Measurements from ENCODE around the gene CLTB.
"Not testable (repeated sequence)": the region's sequence is repeated elsewhere in the genome, so short reads cannot be mapped to it uniquely, and the experiment has no call there.

Gene CLTB, protein sequence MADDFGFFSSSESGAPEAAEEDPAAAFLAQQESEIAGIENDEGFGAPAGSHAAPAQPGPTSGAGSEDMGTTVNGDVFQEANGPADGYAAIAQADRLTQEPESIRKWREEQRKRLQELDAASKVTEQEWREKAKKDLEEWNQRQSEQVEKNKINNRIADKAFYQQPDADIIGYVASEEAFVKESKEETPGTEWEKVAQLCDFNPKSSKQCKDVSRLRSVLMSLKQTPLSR

DNA sequence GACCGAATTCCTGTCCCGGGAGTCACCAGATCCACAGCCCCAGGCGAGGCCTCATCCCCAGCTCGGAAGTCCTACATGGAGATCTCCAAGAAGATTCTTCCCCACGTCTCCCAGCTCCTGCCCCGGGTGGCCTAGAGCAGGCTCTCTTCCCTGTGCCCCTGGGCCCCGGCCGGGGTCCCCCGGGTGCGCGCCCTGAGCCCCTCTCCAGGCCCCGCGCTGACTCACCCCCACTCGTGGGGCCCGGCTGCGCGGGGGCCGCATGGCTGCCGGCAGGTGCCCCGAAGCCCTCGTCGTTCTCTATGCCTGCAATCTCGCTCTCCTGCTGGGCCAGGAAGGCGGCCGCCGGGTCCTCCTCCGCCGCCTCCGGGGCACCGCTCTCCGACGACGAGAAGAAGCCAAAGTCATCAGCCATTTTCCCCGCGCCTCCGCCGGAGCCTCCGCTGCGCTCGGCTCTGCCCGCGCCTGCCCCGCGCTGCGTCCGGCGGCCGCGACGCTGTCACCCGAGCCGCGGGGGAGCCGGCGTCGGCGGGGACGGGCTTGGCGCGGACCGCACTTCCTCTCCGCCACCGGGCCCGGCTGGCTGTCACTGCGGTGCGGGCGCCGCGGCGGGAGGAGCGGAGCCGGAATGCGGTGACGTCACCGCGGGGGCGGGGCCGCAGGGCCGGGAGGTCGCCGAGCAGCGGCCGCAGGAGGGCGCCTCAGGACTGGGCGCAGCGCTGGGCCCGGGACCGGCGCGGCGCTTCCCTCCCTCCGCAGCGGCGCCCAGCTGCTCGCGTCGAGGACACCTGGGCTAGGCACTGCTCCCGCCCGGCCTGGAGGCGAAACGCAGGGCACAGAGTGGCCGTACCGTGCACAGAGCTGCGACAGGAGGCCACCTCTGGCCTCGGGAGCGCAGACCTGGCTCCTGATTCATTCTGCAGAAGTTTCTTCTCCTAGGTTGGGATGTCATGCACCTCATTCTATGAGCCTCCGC lies at the start of gene CLTB:
CLTB (minus strand) TSS at position 588 of the 973 bp plus-strand sequence; CDS start at position 412, 176 bp downstream.
- DNase-seq: peak; percentile 90

DNA sequence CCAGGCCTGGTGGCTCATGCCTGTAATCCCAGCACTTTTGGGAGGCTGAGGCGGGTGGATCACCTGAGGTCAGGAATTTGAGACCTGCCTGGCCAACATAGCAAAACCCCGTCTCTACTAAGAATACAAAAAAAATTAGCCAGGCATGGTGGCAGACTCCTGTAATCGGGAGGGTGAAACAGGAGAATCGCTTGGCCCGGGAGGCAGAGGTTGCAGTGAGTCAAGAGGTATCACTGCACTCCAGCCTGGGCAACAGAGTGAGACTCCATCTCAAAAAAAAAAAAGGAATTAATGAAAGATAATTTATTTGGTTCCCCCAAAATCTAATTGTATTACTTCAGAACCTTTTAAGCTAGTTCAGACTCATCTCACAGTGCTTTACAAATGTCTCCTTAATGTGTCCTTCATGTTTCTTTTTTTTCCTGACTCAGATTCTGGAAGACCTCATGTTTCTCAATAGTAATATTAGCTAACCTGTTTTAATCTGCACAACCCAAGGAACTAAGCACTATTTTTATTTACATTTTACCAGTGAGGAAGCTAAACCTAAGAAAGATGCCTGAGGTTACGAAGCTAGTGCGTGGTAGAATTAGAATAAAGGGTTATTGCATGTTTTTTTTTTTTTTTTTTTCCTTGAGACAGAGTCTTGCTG lies 46.9 kb upstream of the CLTB start:
- DNase-seq: no peak

DNA sequence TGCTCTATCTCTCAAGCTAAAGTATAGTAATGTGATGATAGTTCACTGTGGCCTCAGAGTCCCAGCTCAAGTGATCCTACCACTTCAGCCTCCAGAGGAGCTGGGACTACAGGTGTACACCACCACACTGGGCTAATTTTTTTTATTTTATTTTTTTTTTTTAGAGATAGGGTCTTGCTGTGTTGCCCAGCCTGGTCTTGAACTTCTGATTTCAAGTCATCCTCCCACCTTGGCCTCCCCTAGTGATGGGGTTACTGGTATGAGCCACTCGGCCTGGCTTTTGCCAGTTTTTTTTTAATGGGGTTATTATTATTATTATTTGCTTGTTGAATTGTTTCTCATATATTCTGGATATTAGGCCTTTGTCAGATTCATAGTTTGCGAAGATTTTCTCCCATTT lies 45.0 kb upstream of the CLTB start:
- DNase-seq: no peak

DNA sequence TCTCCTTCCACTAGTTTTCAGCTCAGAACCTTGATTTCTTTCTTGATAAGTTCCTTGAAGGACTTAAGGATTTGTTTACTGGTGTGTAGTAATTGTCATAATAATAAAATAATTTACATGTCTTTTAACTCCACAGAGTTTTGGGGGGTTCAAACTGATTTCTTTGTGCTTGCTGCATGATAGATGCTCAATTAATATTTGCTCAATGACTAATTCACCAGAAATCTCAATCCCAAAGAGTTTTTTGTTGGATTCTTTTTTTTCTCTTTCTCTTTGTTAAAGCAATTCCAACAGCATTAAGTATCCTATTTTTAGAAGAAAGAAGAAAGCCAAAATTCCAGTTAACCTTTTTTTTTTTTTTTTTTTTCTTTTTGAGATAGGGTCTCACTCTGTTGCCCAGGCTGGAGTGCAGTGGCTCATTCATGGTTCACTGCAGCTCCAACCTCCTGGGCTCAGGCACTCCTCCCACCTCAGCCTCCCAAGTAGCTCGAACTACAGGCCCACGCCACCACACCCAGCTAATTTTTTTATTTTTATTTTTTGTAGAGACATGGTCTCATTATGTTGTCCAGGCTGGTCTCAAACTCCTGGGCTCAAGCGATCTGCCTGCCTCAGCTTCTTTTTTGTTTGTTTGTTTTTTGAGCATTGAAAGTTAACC lies 42.7 kb upstream of the CLTB start:
- no peak for DNase-seq

DNA sequence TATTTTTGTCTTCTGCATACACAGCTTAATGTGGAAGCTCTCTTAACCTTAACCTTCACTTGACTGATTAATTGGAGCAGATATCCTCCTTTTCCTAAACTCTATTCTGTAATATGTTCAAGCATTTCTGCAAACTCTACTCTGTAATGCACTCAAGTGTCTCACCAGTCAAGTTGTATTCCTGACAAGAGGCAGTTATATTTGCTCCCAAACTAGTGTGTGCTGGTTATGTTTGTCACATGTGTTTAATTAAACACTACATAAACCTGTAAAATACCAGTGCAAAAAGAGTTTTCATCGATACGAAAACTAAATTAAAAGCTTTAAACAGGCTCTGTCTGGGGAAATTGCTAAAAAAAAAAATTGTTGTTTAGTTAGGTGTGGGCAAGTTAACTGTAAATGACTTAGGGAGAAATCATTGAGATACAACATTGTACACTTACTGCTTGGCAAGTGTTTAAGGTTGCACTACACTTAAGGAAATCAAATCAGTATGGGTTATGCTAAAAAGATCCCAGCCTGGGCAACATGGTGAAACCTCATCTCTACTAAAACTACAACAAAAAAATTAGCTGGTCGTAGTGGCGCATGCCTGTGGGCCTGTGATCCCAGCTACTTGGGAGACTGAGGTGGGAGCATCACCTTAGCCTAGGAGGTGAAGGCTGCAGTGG lies 38.5 kb upstream of the CLTB start:
- no peak for DNase-seq

DNA sequence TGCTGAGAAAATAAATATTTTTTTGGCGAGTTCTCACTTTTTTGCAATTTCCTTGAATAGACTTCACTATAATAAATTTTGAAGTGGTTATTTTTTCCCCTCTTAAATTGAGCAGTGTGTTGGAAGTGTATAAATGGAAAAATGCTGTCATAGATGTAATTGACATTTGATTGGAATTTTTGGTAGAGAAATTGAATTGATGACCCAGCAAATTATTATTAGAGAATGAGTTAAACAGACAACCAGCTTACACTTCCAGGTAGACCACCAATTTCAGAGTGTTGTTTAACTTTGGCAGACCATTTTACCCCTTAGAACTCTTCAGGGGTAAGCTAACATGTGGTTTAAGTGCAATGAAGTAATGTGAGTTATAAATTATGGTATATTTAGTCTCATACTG lies 33.7 kb upstream of the CLTB start:
- DNase-seq: no peak

DNA sequence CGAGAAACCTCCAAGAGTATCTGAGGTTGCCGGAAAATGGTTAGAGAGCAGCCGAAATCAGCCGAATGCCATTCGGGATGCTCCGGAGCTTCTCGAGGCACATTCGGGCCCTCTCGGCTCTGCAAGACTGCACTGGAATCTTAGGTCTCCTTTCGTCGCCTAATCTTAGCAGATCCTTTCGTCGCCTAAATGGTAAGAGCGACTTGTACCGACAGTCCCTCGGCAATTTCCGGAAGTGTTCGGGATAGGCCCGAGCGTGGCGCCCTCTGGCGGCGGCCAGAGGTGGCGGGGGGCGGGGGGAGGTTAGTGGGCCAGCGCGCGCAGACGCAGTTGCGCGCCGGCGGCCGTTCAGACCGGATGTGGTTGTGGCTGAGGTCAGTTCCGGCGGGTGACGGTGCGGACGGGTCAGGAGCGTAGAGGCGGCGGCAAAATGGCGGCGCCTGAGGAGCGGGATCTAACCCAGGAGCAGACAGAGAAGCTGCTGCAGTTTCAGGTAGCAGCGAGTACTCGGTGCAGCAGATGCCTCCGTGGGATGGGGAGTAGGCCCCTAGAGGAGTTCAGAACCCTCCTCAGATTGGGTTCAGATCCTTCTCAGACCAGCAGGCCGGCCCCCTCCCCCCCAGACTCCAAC lies 31.8 kb upstream of the CLTB start, which contains the start of gene FAF2:
FAF2 (plus strand) TSS at position 408 of the 631 bp plus-strand sequence; CDS start at position 431, 23 bp downstream.
- peak; percentile 100 for DNase-seq

DNA sequence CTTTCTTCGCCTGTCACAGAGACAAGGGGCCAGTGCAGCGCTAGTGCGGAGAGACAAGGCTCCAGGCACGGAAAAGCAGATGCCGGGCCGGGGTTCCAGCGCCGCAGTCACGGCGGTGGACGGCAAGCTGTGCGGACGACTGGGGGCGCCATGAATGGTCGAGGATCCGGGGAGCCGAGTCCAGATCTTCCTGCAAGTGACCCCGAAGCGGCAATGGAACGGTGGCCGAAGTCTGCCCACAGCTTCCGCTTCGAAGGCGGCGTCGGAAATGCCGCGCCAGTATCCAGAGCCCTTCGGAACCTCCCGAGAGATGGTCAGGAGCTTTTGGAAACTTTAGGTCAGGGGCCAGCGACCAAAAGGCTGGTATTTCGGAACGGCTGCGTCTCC lies 31.2 kb upstream of the CLTB start:
- no peak for DNase-seq

DNA sequence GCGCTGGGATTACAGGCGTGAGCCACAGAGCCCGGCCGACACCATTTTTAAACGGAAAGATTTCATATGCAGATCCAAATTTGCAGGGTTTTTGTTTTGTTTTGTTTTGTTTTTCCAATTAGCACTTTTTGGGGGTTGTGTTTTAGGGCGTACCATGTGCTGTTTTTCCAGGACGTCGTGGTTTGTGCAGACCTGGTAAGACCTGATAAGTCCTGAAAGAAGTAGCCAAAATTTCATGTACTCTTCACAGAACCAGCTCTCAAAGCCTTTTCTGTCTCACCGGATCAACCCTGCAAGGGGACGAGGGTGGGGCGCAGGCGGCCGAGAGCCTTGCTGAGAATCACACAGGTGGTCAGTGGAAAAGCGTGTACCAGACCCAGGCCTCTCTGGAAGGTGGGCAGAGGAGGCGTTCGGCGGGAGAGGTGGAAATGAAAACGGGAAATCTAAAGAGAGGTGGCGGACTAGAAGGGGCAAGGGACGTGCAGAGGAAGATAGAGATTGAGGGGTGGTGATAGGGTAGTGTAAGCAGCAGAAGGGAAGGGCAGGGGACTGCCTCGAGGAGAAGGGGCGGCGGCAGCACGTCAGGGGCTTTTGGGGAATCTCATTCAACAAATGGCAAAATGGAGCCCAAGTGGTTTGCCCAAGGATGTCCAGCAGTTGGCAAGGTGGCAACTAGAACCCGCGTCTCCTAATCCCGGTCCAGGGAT lies 30.7 kb upstream of the CLTB start:
- DNase-seq: peak; percentile 75

DNA sequence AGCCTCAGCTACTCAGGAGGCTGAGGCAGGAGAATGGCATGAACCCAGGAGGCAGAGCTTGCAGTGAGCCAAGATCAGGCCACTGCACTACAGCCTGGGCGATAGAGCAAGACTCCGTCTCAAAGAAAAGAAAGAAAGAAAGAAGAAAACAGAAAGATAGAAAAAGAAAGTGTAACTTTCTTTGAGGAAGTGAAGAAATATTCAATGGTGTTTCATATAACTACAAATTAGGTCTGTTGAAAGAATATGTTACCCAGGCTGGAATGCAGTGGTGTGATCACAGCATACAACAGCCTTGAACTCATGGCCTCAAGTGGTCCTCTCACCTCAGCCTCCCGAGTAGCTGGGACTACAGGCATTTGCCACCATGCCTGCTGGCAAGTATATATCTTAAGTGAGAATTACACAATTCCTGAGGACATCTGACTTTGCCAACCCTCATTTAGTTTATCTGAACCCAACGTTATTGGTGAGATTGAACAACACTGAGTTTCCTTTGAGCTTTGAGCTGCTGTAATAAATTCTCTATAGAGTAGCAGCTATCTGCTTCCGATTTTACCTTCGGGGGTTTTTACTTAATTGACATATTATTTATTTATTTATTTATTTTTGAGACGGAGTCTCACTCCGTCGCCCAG lies 29.8 kb upstream of the CLTB start:
- no peak for DNase-seq

DNA sequence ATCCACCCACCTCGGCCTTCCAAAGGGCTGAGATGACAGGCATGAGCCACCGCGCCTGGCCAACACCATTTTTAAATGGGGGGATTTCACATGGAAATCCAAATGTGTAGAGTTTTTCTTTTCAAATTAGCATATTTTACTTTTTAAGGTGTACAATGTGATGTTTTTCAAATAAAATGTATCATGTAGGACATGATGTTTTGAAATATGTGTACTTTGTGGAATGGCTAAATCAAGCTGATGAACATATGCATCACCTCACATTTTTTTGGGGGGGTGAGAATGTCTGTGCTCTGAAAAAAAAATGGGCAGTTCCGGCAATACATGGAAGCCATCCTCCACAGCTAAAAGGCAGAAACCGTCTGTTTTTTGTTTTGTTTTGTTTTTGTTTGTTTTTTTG lies 28.4 kb upstream of the CLTB start:
- no peak for DNase-seq

DNA sequence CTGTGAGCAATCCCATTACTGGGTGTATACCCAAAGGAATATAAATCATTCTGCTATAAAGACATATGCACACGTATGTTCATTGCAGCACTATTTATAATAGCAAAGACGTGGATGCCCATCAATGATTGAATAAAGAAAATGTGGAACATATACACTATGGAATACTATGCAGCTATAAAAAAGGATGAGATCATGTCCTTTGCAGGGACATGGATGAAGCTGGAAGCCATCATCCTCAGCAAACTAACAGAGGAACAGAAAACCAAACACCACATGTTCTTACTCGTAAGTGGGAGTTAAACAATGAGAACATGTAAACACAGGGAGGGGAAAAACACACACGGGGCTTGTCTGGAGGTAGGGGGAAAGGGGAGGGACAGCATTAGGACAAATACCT lies 26.6 kb upstream of the CLTB start:
- not testable (repeated sequence) for DNase-seq

DNA sequence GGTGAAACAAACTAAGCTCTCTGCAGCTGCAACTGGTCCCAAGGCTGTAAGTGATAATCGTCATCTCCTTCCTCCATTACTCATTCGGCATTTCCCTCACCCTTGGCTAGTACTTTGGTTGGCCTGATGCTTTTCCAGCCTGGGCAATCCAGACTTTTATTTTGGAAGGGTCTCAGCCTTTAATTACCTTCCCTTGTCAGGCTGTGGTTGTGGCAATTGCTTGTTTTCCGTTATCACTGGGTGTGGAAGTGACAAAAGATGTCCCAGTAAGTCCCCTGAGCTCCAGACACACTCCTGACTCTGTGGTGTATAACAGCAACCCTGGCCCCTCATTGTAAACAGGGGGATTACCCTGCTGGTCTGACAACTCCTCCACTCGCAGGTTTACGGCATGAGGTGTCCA lies 25.6 kb upstream of the CLTB start:
- DNase-seq: peak; percentile 48

DNA sequence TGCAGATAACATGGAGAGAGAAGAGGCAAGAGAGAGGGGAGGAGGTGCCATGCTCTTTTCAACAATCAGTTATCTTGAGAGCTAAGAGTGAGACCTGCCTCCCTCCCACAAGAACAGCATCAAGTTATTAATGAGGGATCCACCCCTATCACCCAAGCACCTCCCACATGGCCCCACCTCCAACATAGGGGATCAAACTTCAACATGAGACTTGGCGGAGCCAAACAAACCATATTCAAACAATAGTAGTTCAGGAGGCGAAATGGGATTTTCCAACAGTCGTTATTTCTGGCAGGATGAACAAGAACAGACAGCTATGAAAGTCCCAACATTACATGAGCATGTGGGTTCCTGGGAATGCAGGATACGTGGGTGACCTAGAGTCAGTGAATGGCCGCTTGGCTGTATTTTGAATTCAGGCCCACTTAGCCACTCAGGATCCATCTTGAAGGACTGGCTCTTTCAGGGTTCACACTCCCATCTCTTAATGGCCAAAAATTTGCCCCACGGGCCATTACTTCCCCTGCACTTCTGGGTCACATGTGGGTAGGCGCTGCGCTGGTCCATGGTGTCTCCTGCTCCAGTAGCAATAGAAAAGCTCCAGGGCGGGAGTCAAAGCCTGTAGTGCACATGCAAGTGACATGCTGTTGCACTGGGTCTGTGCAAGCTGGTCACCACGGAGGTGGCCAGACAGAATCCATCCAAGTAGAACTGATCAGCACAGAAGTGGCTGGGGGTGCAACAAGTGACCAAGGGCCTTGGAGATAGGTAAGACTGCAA lies 24.8 kb upstream of the CLTB start:
- peak; percentile 59 for DNase-seq

DNA sequence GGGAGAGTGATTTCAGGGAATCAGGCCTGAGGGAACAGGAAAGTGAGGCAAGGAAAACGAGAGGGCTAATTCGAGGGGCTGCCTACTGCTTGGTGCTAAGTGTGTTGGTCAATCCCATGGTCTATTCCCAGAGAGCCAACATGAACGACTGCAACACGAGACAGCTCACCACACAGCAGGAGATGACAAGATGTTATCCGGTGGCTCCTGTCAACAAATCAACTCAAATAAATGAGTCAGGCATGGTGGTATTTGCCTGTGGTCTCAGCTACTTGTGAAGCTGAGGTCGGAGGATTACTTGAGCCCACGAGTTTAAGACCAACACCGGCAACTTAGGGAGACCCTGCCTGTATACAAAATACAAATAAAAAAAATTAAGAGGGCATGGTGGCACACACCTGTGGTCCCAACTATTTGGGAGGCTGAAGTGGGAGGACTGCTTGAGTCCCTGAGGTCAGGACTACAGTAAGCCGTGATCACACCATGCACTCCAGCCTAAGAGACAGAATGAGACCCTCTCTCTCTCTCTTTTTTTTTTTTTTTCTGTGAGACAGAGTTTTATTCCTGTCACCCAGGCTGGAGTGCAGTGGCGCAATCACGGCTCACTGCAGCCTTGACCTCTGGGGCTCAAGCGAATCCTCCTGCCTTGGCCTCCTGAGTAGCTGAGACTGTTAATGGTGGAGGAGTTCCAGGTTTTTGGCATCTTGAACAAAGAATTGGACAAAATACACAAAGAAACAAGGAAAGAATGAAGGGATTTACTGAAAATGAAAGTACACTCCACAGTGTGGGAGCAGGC lies 22.8 kb upstream of the CLTB start:
- no peak for DNase-seq

DNA sequence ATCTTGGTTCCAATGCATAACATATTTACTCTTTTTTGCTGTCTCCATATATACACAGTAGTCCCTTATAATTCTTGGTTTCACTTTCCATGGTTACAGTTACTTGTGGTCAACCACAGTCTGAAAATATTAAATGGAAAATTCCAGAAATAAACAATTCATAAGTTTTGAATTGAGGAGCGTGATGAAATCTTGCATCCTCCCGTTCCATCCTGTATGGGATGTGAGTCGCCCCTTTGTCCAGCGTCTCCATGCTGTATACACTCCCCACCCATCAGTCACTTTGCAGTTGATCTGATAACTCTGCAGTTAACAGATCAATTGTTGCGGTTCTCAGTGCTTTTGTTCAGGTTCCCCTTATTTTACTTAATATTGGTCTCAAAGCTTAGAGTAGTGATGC lies 20.3 kb upstream of the CLTB start:
- peak; percentile 59 for DNase-seq

DNA sequence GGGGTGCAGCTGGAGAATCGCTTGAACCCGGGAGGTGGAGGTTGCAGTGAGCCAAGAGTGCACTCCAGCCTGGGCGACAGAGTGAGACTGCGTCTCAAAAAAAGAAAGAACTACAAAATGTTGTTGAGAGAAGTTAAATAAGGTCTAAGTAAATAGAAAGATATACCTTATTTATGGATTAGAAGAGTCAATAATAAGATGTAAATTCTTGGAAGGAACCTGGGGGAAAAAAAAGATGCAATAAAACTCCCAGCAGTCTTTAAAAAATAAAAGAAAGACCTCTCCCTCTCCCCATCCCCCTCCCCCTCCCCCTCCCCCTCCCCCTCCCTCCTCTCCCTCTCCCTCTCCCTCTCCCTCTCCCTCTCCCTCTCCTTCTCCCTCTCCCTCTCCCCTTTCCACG lies 16.4 kb upstream of the CLTB start:
- DNase-seq: no peak

DNA sequence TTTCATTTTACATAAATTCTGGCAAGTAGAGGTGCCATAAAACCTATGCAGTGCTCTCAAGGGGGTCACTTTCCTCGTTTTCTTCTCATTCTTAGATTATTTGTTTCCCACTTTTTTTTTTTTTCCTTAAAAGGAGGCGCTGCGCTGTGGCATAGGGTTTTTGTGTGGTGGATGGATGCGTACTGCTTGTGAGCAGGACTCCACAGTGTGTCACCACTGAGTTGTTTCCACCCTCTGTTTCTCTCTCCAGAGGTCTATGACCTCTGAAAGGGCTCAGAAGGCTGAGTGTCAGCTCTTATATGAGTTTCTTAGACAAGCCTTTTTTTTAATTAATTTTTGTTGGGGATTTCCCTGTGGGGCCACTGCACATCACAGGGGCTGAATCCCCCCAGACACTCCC lies 13.6 kb upstream of the CLTB start:
- DNase-seq: no peak

DNA sequence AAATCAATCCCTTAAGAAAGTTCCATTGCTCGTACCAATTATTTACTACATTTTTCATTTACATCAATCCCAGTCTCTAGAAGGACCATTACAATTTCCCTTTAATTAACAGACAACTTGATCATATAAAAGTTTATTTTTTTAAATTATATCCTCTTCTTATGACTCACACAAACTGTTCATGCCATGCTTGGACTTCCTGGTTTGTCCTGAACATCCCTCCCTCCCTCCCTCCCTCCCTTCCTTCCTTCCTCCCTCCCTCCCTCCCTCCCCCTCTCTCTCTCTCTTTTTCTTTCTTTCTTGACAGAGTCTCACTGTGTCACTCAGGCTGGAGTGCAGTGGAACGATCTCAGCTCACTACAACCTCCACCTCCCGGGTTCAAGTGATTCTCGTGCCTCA lies 11.6 kb upstream of the CLTB start:
- DNase-seq: no peak

All from hematopoietic multipotent progenitor cell treated with erythropoietin and hydrocortisone succinate and interleukin-3 and kit ligand, for 6 days (in vitro differentiated cells).